Endothelial cell (in vitro differentiated cells): ENCODE results near the gene CFP. TPM values are rescaled to one million over a fixed set of nuclear protein-coding genes. Genes with fewer than 3 reads are reported as not detected.
"Not testable (repeated sequence)": the region's sequence is repeated elsewhere in the genome, so short reads cannot be mapped to it uniquely, and the experiment has no call there.

Source experiments
- DNase-seq: peaks from one replicate; pipeline ENCODE4 v3.0.0; 2021; ENCODE audit warnings: low spot score
- H3K27ac Mint-ChIP-seq: one replicate; pipeline ENCODE4 v1.8.0; 2021; ENCODE audit warnings: mixed read lengths, inconsistent platforms; ENCODE audit not compliant: unreplicated experiment
- H3K27me3 Mint-ChIP-seq: one replicate; pipeline ENCODE4 v1.8.0; 2021; ENCODE audit warnings: mild to moderate bottlenecking, moderate library complexity, mixed read lengths, inconsistent platforms; ENCODE audit not compliant: unreplicated experiment
- H3K36me3 Mint-ChIP-seq: one replicate; pipeline ENCODE4 v1.8.0; 2021; ENCODE audit warnings: mild to moderate bottlenecking, low read depth, mixed read lengths, inconsistent platforms; ENCODE audit not compliant: unreplicated experiment
- H3K4me1 Mint-ChIP-seq: one replicate; pipeline ENCODE4 v1.8.0; 2021; ENCODE audit warnings: mild to moderate bottlenecking, mixed read lengths, inconsistent platforms; ENCODE audit not compliant: unreplicated experiment
- H3K4me3 Mint-ChIP-seq: one replicate; pipeline ENCODE4 v1.8.0; 2021; ENCODE audit warnings: mild to moderate bottlenecking, mixed read lengths, inconsistent platforms; ENCODE audit not compliant: unreplicated experiment
- H3K9me3 Mint-ChIP-seq: one replicate; pipeline ENCODE4 v1.8.0; 2021; ENCODE audit warnings: mixed read lengths, inconsistent platforms; ENCODE audit not compliant: unreplicated experiment
- total RNA-seq: library from RNA; stranded (reverse); fragmentation: NEBNext Ultra II Directional; extraction: Animal tissue kit (Norgen Biotek cat#: 25700); gene quantifications from one replicate; pipeline ENCODE4 v1.2.1, GENCODE V29; 2021; ENCODE audit not compliant: unreplicated experiment
- TF ChIP-seq, protein P1 (sequence below): fragments of 200-600 bp; sonication (generic); IDR thresholded peaks from one replicate; pipeline ENCODE4 v1.5.0; 2021; ENCODE audit warnings: antibody characterized with exemption; ENCODE audit not compliant: unreplicated experiment

The CFP gene
- total RNA-seq, 1 donor from 2014 or later = 27.5 TPM

DNA sequence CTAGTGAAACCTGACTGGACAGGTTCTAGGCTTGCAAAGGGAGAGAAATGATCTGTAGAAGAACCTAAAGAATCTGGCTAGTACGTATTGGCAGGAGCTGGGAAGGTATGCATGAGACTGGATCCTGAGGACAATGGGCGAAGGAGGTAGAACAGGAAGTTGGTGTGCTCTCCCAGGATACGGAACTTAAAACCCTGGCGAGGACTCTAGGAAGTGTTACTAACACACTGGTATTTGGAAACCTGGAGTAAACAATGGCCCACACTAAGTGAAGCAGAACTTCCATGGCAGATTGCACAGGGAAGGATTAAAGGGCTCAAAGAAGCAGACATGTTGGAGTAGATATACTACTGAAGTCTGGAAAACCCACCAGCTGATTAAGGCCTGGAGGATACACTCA lies 19.2 kb downstream of the CFP start:
- H3K4me3 Mint-ChIP-seq = no peak overlapping the region
- TF ChIP-seq, protein P1, sequence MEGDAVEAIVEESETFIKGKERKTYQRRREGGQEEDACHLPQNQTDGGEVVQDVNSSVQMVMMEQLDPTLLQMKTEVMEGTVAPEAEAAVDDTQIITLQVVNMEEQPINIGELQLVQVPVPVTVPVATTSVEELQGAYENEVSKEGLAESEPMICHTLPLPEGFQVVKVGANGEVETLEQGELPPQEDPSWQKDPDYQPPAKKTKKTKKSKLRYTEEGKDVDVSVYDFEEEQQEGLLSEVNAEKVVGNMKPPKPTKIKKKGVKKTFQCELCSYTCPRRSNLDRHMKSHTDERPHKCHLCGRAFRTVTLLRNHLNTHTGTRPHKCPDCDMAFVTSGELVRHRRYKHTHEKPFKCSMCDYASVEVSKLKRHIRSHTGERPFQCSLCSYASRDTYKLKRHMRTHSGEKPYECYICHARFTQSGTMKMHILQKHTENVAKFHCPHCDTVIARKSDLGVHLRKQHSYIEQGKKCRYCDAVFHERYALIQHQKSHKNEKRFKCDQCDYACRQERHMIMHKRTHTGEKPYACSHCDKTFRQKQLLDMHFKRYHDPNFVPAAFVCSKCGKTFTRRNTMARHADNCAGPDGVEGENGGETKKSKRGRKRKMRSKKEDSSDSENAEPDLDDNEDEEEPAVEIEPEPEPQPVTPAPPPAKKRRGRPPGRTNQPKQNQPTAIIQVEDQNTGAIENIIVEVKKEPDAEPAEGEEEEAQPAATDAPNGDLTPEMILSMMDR = no peak

DNA sequence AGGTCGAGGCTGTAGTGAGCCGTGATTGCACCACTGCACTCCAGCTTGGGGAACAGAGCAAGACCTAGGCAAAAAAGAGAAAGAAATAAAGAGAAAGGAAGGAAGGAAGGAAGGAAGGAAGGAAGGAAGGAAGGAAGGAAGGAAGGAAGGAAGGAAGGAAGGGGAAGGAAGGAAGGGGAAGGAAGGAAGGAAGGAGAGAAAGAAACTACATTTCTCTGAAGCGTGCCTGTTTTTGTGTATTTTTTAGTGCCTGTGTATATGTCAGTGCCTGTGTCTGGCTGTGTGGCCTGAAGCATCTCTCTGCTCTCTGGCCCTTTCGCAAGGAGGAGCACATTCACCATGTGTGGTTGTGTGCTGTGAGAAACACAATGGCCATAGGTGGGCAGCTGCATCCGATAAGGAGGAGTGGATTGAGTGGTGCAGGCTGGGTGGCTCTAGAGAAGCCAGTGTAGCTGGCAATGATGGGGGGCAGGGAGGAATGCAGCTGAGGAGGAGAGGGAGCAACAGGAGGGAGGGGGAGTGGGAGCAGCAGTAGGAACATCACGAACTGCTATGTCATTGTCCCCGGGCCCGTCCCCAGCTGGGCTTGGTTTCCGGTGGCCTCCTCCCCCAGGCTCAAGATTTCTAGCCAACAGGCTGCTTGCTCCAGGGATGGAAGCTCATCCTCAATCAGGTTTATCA lies 21.5 kb downstream of the CFP start:
- H3K27ac Mint-ChIP-seq = no peak overlapping the region
- TF ChIP-seq, protein P1 = no peak
- no peaks in the 10 kb centered on the region for H3K36me3 Mint-ChIP-seq
- no peak for DNase-seq
- H3K4me1 Mint-ChIP-seq = peaks cover 9% of the 10 kb centered on the region
- peaks cover 3% of the 10 kb centered on the region for H3K27me3 Mint-ChIP-seq
- H3K4me3 Mint-ChIP-seq = no peak overlapping the region
- H3K9me3 Mint-ChIP-seq = no peaks in the 10 kb centered on the region

More for the DNA sequence above, 19.2 kb downstream of the CFP start:
- Mint-ChIP-seq H3K36me3 (no peaks in the 10 kb centered on the region), H3K9me3 (no peaks in the 10 kb centered on the region), H3K4me1 (peaks cover 9% of the 10 kb centered on the region), H3K27me3 (peaks cover 3% of the 10 kb centered on the region), H3K27ac (peak overlapping the region; percentile 86)
- no peak for DNase-seq

DNA sequence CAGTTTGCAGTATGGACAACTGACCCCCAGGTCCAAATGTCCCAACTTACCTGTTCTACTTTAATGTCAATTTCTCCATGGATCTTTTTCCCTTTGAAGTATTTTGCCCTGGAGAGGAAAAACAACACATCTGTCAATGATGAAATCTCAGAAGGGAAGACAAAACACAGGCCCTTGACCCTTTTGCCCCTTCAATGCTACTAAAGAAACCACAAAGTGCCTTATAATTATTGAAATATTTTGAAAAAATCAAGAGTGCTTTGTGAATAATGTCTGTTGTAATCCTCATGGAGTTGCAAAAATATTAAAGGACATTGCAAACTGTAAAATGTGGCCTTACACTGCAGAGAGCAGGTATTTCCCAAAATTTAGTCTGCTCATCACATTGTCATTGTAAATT lies 22.6 kb downstream of the CFP start:
- H3K36me3 Mint-ChIP-seq = no peaks in the 10 kb centered on the region
- no peak for DNase-seq
- H3K27ac Mint-ChIP-seq = no peak overlapping the region
- H3K4me3 Mint-ChIP-seq = no peak overlapping the region
- TF ChIP-seq, protein P1 = no peak
- peaks cover 1% of the 10 kb centered on the region for H3K27me3 Mint-ChIP-seq
- peaks cover 9% of the 10 kb centered on the region for H3K4me1 Mint-ChIP-seq
- no peaks in the 10 kb centered on the region for H3K9me3 Mint-ChIP-seq

DNA sequence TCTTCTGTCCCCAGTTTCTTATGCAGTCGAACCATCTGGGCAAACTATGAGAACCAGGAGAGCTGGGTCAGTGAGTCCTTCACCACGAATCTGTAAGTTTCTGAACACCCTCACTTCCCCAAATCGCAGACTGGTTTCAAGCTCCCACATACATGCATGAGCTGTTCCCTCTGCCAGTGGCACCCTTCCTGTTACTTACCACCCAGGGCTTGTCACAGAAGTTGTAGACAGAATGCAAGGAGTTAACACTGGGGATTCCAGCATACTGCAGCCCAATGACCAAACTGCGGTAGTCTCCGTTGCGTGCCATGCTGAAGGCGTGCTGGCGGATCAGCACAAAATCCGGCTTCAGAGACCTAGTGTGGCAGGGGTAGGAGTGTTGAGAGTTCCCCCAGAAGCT lies 24.7 kb downstream of the CFP start:
- H3K27ac Mint-ChIP-seq = no peak overlapping the region
- peaks cover 1% of the 10 kb centered on the region for H3K27me3 Mint-ChIP-seq
- no peaks in the 10 kb centered on the region for H3K9me3 Mint-ChIP-seq
- DNase-seq = no peak
- TF ChIP-seq, protein P1 = no peak
- H3K36me3 Mint-ChIP-seq = no peaks in the 10 kb centered on the region
- H3K4me3 Mint-ChIP-seq = no peak overlapping the region
- peaks cover 3% of the 10 kb centered on the region for H3K4me1 Mint-ChIP-seq

DNA sequence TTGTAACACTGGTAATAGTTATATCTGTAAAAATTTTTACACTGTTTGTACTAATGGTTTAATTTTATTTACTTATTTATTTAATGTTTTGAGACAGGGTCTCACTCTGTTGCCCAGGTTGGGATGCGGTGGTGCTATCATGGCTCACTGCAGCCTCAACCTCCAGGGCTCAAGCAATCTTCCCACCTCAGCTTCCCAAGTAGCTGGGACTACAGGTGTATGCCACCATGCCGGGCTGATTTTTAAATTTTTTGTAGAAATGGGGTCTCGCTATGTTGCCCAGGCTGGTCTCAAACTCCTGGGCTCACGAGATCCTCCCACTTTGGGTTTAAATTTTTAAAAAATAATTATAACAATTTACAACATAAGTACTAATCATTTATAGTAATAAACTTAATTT lies 26.6 kb downstream of the CFP start:
- H3K36me3 Mint-ChIP-seq, H3K4me3 Mint-ChIP-seq, H3K27me3 Mint-ChIP-seq, H3K9me3 Mint-ChIP-seq, H3K27ac Mint-ChIP-seq, DNase-seq, H3K4me1 Mint-ChIP-seq: not testable (repeated sequence)
